ENCODE measurements around the gene TARBP2.
"Not testable (repeated sequence)": the region's sequence is repeated elsewhere in the genome, so short reads cannot be mapped to it uniquely, and the experiment has no call there.

TARBP2 gene

GRCh38 chr12:53515291-53515680, 14.2 kb downstream of the TARBP2 start:
- no peak for DNase-seq (ENCODE audit: low read depth)

- no peak for DNase-seq (ENCODE audit: low read depth)
Measured at GRCh38 chr12:53516758-53517455, 15.8 kb downstream of the TARBP2 start.

GRCh38 chr12:53518381-53518780, 17.3 kb downstream of the TARBP2 start:
- DNase-seq (ENCODE audit: low read depth), result no peak

- no peak for DNase-seq (ENCODE audit: low read depth)
Measured at GRCh38 chr12:53523131-53523530, 22.0 kb downstream of the TARBP2 start.

GRCh38 chr12:53524476-53524875, 23.4 kb downstream of the TARBP2 start:
- no peak for DNase-seq (ENCODE audit: low read depth)

- DNase-seq (ENCODE audit: low read depth), result no peak
Measured at GRCh38 chr12:53530061-53530460, 29.0 kb downstream of the TARBP2 start.

- no peak for DNase-seq (ENCODE audit: low read depth)
Measured at GRCh38 chr12:53530920-53531319, 29.8 kb downstream of the TARBP2 start.

- no peak for DNase-seq (ENCODE audit: low read depth)
Measured at GRCh38 chr12:53532021-53532420, 30.9 kb downstream of the TARBP2 start.

- DNase-seq (ENCODE audit: low read depth), result no peak
Measured at GRCh38 chr12:53532524-53533445, 31.7 kb downstream of the TARBP2 start.

- DNase-seq (ENCODE audit: low read depth), result no peak
Measured at GRCh38 chr12:53533471-53533870, 32.4 kb downstream of the TARBP2 start.

GRCh38 chr12:53536962-53537361, 35.9 kb downstream of the TARBP2 start:
- DNase-seq (ENCODE audit: low read depth), result no peak

- DNase-seq (ENCODE audit: low read depth), result no peak
Measured at GRCh38 chr12:53538209-53538689, 37.2 kb downstream of the TARBP2 start.

- DNase-seq (ENCODE audit: low read depth), result no peak
Measured at GRCh38 chr12:53539526-53539925, 38.4 kb downstream of the TARBP2 start.

- DNase-seq (ENCODE audit: low read depth), result peak; percentile 10
Measured at GRCh38 chr12:53543539-53543938, 42.5 kb downstream of the TARBP2 start.

- not testable (repeated sequence) for DNase-seq (ENCODE audit: low read depth)
Measured at GRCh38 chr12:53548354-53548753, 47.3 kb downstream of the TARBP2 start.

GRCh38 chr12:53550131-53550530, 49.0 kb downstream of the TARBP2 start:
- DNase-seq (ENCODE audit: low read depth), result not testable (repeated sequence)

- DNase-seq (ENCODE audit: low read depth), result no peak
Measured at GRCh38 chr12:53550595-53550994, 49.5 kb downstream of the TARBP2 start.

GRCh38 chr12:53551889-53552291, 50.8 kb downstream of the TARBP2 start:
- no peak for DNase-seq (ENCODE audit: low read depth)

GRCh38 chr12:53552361-53553327, 51.6 kb downstream of the TARBP2 start:
- no peak for DNase-seq (ENCODE audit: low read depth)
